Measurements from ENCODE around the gene SAPCD2.
A peak's percentile ranks its signal among the peaks of the same experiment; 100 is the strongest.

SAPCD2 gene

DNA sequence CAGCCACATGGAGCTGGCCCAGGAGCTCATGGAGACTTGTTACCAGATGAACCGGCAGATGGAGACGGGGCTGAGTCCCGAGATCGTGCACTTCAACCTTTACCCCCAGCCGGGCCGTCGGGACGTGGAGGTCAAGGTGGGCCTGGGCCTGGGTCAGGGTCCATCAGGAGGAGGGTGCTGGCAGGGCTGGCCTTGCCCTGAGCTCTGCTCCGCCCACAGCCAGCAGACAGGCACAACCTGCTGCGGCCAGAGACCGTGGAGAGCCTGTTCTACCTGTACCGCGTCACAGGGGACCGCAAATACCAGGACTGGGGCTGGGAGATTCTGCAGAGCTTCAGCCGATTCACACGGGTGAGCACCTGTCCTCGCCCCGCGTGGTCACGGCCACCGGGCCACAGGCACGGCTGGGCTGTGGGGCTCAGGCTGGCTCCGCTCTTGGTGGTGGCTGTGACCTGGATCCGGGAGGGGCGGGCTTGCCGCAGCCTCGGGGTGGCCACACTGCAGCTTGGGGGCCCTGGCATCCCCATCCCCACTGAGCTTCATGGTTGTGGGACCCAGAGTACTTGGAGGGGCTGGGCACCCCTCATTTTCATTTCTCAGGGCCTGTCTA is 37.1 kb upstream of the SAPCD2 start:
- no peak for DNase-seq (ENCODE audit: low read depth)

- DNase-seq (ENCODE audit: low read depth), result no peak
These were observed 36.4 kb upstream of the SAPCD2 start for GRCh38 chr9:137106662-137107250.

DNA sequence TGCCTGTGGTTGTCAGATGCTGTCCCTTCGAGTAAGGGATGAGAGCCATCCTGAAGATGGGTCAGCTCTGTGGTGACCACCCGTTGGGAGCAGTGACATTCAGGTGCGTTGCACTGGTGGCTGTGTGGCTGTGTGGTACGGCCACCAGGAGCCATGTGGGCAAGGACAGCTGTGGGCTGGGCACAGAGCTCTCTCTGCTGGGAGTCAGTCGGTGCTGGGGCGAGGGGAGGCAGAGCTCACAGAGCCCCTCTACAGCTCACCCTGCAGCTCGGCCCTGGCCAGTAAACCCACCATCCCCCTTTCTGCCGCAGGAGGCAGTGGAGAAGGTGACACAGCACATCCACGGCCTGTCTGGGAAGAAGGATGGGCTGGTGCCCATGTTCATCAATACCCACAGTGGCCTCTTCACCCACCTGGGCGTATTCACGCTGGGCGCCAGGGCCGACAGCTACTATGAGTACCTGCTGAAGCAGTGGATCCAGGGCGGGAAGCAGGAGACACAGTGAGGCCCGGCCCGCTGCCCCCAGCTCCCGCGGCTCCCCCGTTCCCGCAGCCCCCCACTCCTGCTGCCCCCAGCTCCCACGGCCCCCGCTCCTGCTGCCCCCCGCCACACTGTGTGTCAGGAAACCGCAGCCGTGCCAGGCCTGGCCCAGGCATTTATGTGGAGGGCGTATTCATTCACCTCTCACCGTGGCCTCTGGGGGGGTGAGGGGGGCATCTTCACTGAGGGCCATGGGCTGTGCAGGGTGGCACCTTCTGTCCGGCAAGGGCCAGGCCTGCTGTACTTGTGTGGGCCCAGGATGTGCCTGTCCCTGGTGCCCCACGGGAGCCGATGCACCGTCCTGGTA is 35.7 kb upstream of the SAPCD2 start:
- DNase-seq (ENCODE audit: low read depth), result no peak

- no peak for DNase-seq (ENCODE audit: low read depth)
These were observed 33.0 kb upstream of the SAPCD2 start for GRCh38 chr9:137103206-137103999.

- no peak for DNase-seq (ENCODE audit: low read depth)
These were observed 28.9 kb upstream of the SAPCD2 start for GRCh38 chr9:137099231-137099630.

GRCh38 chr9:137097761-137098462 is 27.6 kb upstream of the SAPCD2 start:
- no peak for DNase-seq (ENCODE audit: low read depth)

GRCh38 chr9:137096785-137097546 is 26.6 kb upstream of the SAPCD2 start:
- DNase-seq (ENCODE audit: low read depth), result no peak

DNA sequence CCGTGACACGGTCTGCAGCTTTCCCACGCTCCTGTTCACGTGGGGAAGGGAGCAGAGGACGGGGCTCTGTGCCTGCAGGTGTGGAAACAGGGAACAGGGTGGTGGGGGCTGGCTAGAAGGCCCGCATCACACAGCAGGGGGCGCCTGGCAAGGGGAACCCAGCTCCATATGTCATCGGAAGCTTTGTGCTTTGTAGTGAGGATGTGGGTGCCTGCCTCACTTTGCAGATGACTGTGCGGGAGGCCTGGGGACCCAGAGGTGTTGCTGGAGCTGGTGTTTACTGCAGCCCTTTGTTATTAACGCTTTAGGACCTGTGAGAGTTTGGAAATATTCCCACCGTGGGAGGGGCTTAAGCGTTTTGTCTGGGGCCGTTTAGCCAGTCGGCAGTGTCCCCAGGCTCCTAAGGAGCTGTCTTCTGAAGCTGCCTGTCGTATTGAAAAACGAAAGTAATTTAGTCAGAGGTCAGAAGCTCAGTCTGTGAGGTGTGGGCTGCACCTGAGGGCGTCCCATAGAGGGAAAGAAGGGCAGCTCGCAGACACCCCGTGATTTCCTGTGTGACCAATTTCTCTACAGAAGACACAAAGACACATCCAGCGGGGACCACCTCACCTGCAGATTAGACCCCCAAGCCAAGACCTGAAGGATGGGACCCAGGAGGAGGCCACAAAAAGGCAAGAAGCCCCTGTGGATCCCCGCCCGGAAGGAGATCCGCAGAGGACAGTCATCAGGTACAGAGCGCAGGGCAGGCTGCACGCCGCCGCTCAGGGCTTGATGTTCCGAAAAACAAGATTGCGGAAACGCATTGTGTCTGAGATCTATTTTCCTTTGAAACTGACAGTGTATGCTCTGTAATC is 25.5 kb upstream of the SAPCD2 start:
- peak; percentile 78 for DNase-seq (ENCODE audit: low read depth)

DNA sequence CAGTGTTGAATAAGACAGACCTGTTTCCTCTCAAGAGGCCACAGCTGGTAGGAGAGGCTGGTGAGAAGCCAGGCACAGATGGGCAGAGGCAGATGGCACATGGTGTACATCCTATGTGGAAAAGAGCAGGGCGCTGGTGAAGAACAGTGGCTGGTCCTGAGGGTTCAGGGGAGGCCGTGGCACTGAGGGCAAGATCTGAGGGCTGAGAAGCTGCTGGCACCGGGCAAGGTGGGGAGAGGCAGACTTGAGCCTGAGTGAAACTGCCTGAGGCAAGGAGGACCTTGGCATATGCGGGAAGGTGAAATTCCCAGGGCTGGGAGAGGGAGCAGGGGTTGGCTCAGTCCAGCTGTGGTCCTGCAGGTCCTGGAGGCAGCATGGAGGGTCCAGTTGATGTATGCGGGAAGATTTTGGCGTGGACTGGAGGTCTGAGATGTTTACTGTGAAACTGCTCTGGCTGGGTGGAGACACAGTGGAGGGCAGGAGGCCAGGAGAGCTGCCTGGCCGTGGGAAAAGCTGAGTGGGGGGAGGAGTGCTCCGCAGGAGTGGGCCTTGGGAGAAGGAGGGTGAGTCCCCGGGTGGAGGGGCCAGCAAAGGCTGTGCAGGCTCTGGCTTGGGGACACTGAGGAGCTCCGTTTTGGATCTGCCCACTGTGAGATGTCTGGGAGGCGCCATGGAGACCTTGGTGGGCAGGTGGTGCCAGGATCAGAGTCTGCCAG is 19.0 kb upstream of the SAPCD2 start:
- no peak for DNase-seq (ENCODE audit: low read depth)

GRCh38 chr9:137088121-137088520 is 17.8 kb upstream of the SAPCD2 start:
- no peak for DNase-seq (ENCODE audit: low read depth)

DNA sequence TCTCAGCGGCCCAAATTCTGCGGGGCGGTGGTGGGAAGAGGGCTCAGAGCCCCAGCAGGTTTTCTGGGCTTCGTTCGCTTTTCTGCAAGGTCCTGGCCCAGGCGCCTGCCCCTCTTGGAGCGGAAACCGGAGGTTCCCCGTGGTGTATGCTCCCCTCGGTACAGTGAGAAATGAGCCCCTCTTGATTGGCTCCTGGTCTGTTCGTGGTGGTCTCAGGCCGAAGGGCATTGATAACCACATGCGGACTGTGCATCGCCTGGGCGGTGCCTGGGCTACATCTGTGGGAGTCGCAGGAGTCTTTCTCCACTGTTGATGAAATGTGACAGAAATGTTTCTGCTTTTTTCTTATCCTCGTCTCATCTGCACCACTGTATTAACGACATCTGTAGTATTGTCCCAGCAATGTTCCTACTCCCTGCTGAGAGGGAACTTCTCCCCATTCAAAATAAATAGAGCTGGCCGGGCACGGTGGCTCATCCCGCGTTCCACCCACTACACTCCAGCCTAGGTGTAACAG is 17.1 kb upstream of the SAPCD2 start:
- no peak for DNase-seq (ENCODE audit: low read depth)

DNA sequence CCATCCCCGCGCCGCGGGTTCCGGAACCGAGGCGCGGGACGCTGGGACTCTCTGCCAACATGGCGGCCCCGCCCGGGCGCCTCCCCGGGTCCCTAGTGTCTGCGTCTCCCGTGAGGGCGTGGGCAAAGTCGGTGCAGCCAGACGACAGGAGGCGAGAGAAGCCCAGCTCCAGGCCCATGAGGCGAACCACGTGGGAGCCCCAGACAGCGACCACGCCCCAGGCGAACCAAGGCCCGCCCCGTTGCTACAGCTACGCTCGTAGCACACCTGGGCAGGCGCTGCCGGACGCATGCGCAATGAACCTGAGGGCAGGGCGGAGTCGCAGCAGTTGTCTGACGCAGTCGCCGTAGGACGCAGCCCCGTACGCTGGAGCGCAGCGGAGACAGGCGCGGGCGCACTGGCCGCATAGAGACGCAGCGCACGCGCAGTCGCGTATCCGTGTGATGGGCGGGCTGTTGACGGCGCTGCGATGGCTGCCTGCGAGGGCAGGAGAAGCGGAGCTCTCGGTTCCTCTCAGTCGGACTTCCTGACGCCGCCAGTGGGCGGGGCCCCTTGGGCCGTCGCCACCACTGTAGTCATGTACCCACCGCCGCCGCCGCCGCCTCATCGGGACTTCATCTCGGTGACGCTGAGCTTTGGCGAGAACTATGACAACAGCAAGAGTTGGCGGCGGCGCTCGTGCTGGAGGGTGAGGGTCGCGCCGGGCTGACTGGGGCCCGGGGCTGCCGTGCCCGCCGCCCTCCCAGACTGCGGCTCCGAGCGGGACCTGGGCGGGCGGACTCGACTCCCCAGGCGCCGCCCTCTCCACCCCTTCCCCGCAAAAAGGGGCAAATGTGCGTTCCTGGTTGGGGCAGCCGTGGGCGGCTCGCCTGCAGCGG is 16.4 kb upstream of the SAPCD2 start, which contains the start of gene MAN1B1:
MAN1B1 (plus strand) TSS at position 455 of the 878 bp plus-strand sequence; CDS start at position 470, 15 bp downstream.
- DNase-seq (ENCODE audit: low read depth), result peak; percentile 99

GRCh38 chr9:137085920-137086530 is 15.7 kb upstream of the SAPCD2 start:
- DNase-seq (ENCODE audit: low read depth), result peak; percentile 15

GRCh38 chr9:137084526-137084925 is 14.2 kb upstream of the SAPCD2 start:
- DNase-seq (ENCODE audit: low read depth), result no peak

GRCh38 chr9:137083394-137084004 is 13.1 kb upstream of the SAPCD2 start:
- DNase-seq (ENCODE audit: low read depth), result no peak

GRCh38 chr9:137082925-137083290 is 12.6 kb upstream of the SAPCD2 start:
- no peak for DNase-seq (ENCODE audit: low read depth)

Data from activated T-helper 1 cell treated with Interleukin-2 at 50 U/mL for 16 hours (primary cell).